Tibial nerve (tissue), 4 donors: ENCODE measurements around the gene TEF. TPM values are rescaled to one million over a fixed set of nuclear protein-coding genes. Genes with fewer than 3 reads are reported as not detected.

ENCODE experiments used
- DNase-seq, 2 donors: peaks; one replicate each; pipeline ENCODE4 v3.0.0-alpha.2; 2019; ENCODE audit warnings: low spot score in 2 of 2
- H3K27ac ChIP-seq, 4 donors: fragments of 200-600 bp; sonication (generic) in 3 of 4; one replicate each; pipeline ENCODE4 v1.5.1; 2017 to 2019; ENCODE audit warnings: mild to moderate bottlenecking in 1 of 4
- H3K27me3 ChIP-seq, 2 donors: fragments of 200-600 bp; sonication (generic) in 1 of 2; one replicate each; pipeline versions ENCODE4 v1.5.1 to v1.6.0; 2017 to 2019
- H3K36me3 ChIP-seq, 3 donors: fragments of 200-600 bp; sonication (generic); one replicate each; pipeline ENCODE4 v1.5.1; 2018 to 2019
- H3K4me1 ChIP-seq, 4 donors: fragments of 200-600 bp; sonication (generic) in 3 of 4; one replicate each; pipeline ENCODE4 v1.5.1; 2017 to 2019
- H3K4me3 ChIP-seq, 4 donors: fragments of 200-600 bp; sonication (generic) in 3 of 4; one replicate each; pipeline ENCODE4 v1.5.1; 2017 to 2019; ENCODE audit warnings: mild to moderate bottlenecking in 1 of 4, moderate library complexity in 1 of 4
- H3K9me3 ChIP-seq, 4 donors: fragments of 200-600 bp; sonication (generic) in 3 of 4; one replicate each; pipeline ENCODE4 v1.5.1; 2017 to 2019
- EP300 ChIP-seq, 2 donors: sonication (generic); formaldehyde crosslinking; IDR thresholded peaks; one replicate each; pipeline ENCODE4 v1.6.1; 2017; ENCODE audit warnings: antibody characterized with exemption in 2 of 2, mild to moderate bottlenecking in 1 of 2
- POLR2A ChIP-seq, 2 donors: fragments of 450-650 bp; IDR thresholded peaks; one replicate each; pipeline ENCODE4 v1.6.1; 2017; ENCODE audit warnings: antibody characterized with exemption in 2 of 2, mild to moderate bottlenecking in 2 of 2, moderate library complexity in 2 of 2
- WGBS, 2 donors: methylation state at CpG; one replicate each; pipeline ENCODE4 v1.1.5; 2018; 5-methylcytosine and 5-hydroxymethylcytosine counted together
- total RNA-seq, 4 donors: library from RNA; depleted of rRNA; stranded (reverse); fragments of >200 nt; gene quantifications; one replicate each; pipeline ENCODE4 v1.1.0, GENCODE V29; 2016
- TF ChIP-seq, protein P1 (sequence below), 5 experiments: fragments of 200-600 bp in 3 of 5; fragments of 450-650 bp in 2 of 5; sonication (generic) in 3 of 5; IDR thresholded peaks; one replicate each; pipeline ENCODE4 v1.5.1; 2016 to 2019; ENCODE audit warnings: antibody characterized with exemption in 5 of 5, mild to moderate bottlenecking in 3 of 5, moderate library complexity in 2 of 5

TEF gene
- total RNA-seq, 4 donors from 2014 or later = 20.1 to 49.4 (median 43.9) TPM

DNA sequence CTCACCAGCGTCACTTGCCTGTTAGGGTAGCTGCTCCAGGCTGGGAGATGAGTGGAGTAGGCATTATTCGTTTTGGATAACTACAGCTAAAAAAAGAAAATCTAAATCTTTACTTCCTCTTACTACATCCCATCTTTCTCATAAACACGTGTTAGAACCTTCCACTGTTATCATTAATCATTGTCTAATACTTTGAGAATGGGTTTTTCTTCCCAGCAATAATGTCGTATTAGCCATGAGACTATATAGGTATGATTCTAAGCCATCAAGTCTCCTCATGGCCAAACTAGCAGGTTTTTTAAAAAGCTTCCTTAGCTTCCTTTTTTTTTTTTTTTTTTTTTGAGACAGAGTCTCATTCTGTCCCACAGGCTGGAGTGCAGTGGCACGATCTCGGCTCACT lies 3.9 kb upstream of the TEF start:
- 61 to 65% methylated on average over 6 of the region's 6 CpGs for WGBS, 2 donors
- H3K27me3 ChIP-seq = no peaks in the 10 kb centered on the region
- TF ChIP-seq EP300 (IDR thresholded peaks at IDR 0.05) (no peak), POLR2A (IDR thresholded peaks at IDR 0.05) (no peak)
- TF ChIP-seq, protein P1, sequence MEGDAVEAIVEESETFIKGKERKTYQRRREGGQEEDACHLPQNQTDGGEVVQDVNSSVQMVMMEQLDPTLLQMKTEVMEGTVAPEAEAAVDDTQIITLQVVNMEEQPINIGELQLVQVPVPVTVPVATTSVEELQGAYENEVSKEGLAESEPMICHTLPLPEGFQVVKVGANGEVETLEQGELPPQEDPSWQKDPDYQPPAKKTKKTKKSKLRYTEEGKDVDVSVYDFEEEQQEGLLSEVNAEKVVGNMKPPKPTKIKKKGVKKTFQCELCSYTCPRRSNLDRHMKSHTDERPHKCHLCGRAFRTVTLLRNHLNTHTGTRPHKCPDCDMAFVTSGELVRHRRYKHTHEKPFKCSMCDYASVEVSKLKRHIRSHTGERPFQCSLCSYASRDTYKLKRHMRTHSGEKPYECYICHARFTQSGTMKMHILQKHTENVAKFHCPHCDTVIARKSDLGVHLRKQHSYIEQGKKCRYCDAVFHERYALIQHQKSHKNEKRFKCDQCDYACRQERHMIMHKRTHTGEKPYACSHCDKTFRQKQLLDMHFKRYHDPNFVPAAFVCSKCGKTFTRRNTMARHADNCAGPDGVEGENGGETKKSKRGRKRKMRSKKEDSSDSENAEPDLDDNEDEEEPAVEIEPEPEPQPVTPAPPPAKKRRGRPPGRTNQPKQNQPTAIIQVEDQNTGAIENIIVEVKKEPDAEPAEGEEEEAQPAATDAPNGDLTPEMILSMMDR (IDR thresholded peaks at IDR 0.05) = no peak
- no peak for DNase-seq
- H3K4me1 ChIP-seq = peaks cover 0 to 33% (median 12%) of the 10 kb centered on the region in 4 donors
- H3K4me3 ChIP-seq = no peak overlapping the region
- peak overlapping the region in 1 of 4 donors; percentile 75 for H3K27ac ChIP-seq
- H3K9me3 ChIP-seq = no peaks in the 10 kb centered on the region
- peaks cover 0 to 13% (median 0%) of the 10 kb centered on the region in 3 donors for H3K36me3 ChIP-seq

DNA sequence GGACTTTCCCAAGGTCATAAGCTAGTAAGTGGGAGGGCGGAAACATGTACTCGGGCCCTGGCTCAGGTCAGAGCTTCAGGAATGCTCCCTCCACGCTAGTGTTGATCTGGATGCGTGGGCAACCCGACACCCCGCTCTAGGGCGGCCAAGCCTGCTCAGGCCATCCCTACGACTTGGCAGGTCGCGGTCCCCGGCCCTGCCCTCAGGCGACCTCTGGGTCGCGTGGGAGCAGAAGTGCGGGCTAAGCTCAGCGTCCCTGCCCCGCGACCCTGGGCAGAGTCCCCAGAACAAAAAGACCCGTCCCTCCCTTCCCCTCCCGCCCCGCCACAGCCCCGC lies 781 bp upstream of the TEF start:
- WGBS, 2 donors = 0% methylated on average over 2 to 8 of the region's 22 CpGs
- Histone ChIP-seq H3K4me1 (peaks cover 0 to 62% (median 27%) of the 10 kb centered on the region in 4 donors), H3K4me3 (peak overlapping the region; percentile 17 to 97 (median 90)), H3K27me3 (no peaks in the 10 kb centered on the region), H3K27ac (peak overlapping the region; percentile 98 to 99 (median 98)), H3K9me3 (no peaks in the 10 kb centered on the region), H3K36me3 (no peaks in the 10 kb centered on the region)
- TF ChIP-seq EP300 (IDR thresholded peaks at IDR 0.05) (peak; percentile 15 to 97), POLR2A (IDR thresholded peaks at IDR 0.05) (peak; percentile 72 to 85)
- TF ChIP-seq, protein P1 (IDR thresholded peaks at IDR 0.05) = no peak
- DNase-seq = peak in 1 of 2 donors; percentile 82

DNA sequence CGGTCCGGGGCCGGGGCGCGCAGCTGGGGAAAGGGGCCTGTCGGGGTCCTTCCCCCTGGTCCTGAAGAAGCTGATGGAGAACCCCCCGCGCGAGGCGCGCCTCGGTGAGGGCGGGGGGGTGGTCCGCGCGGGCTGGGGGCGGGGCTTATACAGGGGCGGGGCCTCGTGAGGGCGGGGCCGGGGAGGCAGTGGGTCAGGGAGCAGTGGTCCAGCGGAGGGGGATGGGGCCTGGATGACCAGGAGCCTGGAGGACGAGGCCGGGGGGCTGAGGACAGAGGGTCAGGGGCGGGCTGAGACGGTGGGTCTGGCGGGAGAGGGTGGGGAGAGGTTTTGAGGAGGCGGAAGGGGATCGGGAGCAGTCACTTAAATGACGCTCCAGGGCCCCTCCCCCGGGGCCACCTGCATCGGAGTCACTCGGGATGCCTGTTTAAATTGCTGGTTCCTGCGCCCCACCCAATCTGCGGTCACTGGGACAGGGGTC lies 396 bp downstream of the TEF start:
- peak; percentile 69 to 72 for DNase-seq
- 1 to 2% methylated on average over 14 to 24 of the region's 35 CpGs for WGBS, 2 donors

DNA sequence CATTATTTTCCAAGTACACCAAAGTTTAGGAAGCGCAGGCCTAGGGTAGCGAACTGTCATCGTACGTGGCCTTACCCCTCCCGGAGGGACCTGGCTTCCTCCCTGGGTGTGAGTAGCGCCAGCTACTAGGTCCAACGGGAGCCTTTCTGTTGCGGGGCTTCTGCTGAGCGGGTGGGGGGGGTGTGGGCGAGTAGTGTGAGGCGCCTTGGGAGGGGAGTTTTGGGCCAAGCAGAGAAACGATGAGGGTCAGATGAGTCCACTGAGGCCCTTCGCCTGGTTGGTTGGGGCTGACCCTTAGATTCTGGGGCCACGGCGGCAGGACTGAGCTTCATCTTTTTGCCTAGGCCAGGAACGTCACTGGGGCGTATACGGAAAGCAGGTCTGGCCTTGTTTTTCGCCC lies 868 bp downstream of the TEF start:
- no peak for DNase-seq
- no peaks in the 10 kb centered on the region for H3K9me3 ChIP-seq
- H3K27ac ChIP-seq = peak overlapping the region; percentile 98 to 99 (median 98)
- peak overlapping the region; percentile 68 to 97 (median 90) for H3K4me3 ChIP-seq
- peaks cover 0 to 13% (median 4%) of the 10 kb centered on the region in 3 donors for H3K36me3 ChIP-seq
- 3 to 19% methylated on average over 17 to 19 of the region's 19 CpGs for WGBS, 2 donors
- H3K27me3 ChIP-seq = no peaks in the 10 kb centered on the region
- peaks cover 0 to 56% (median 28%) of the 10 kb centered on the region in 4 donors for H3K4me1 ChIP-seq
- TF ChIP-seq POLR2A (IDR thresholded peaks at IDR 0.05) = no peak
- TF ChIP-seq, protein P1 (IDR thresholded peaks at IDR 0.05) = no peak
- no peak for TF ChIP-seq EP300 (IDR thresholded peaks at IDR 0.05)

More for the DNA sequence above, 396 bp downstream of the TEF start:
- peaks cover 0 to 61% (median 30%) of the 10 kb centered on the region in 4 donors for H3K4me1 ChIP-seq
- no peaks in the 10 kb centered on the region for H3K27me3 ChIP-seq
- no peaks in the 10 kb centered on the region for H3K9me3 ChIP-seq
- peak overlapping the region; percentile 98 to 99 (median 98) for H3K27ac ChIP-seq
- TF ChIP-seq, protein P1 (IDR thresholded peaks at IDR 0.05) = no peak
- TF ChIP-seq POLR2A (IDR thresholded peaks at IDR 0.05) (no peak), EP300 (IDR thresholded peaks at IDR 0.05) (no peak)
- H3K36me3 ChIP-seq = peaks cover 0 to 8% (median 0%) of the 10 kb centered on the region in 3 donors
- peak overlapping the region; percentile 68 to 97 (median 90) for H3K4me3 ChIP-seq

DNA sequence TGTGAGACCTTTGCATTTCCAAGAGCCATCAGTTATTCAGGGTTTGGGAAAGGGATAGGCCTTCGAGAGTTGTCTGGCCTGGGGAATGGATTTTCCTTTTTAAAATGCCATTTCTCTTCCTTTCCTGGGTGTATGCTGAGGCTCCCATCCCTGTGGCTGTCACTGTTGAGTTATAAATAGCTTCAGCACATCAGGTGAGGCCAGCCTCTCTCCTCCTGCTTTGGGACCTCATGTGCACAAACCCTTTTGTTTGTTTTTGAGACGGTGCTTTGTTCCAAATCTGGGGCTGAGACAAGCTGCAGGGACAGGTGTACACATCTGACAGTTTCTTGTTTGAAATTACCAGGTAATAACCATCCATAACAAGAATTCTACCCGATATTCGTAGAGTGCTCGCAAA lies 1.3 kb downstream of the TEF start:
- 71 to 74% methylated on average over 5 of the region's 5 CpGs for WGBS, 2 donors
- Histone ChIP-seq H3K36me3 (peaks cover 0 to 17% (median 5%) of the 10 kb centered on the region in 3 donors), H3K27ac (peak overlapping the region; percentile 98 to 99 (median 98))

More for the DNA sequence above, 1.3 kb downstream of the TEF start:
- Histone ChIP-seq H3K27me3 (no peaks in the 10 kb centered on the region), H3K9me3 (no peaks in the 10 kb centered on the region), H3K4me3 (peak overlapping the region; percentile 68 to 97 (median 90)), H3K4me1 (peaks cover 0 to 53% (median 27%) of the 10 kb centered on the region in 4 donors)
- DNase-seq = no peak
- TF ChIP-seq EP300 (IDR thresholded peaks at IDR 0.05) = no peak
- TF ChIP-seq, protein P1 (IDR thresholded peaks at IDR 0.05) = no peak
- TF ChIP-seq POLR2A (IDR thresholded peaks at IDR 0.05) = no peak
